Left ventricle myocardium inferior (tissue), 1 donor: ENCODE data around the gene ZNF200. TPM values are rescaled to one million over a fixed set of nuclear protein-coding genes. Genes with fewer than 3 reads are reported as not detected.

Source experiments
- DNase-seq: peaks from one replicate; pipeline ENCODE4 v3.0.0-alpha.2; 2020
- H3K27ac ChIP-seq: fragments of 200-600 bp; replicated peaks from 2 replicates; pipeline ENCODE4 v1.8.0; 2021
- H3K27me3 ChIP-seq: fragments of 200-600 bp; 2 replicates; pipeline ENCODE4 v1.8.0; 2021; ENCODE audit warnings: low read depth
- H3K36me3 ChIP-seq: fragments of 200-600 bp; 2 replicates; pipeline ENCODE4 v1.8.0; 2021
- H3K4me1 ChIP-seq: fragments of 200-600 bp; 2 replicates; pipeline ENCODE4 v1.8.0; 2021
- H3K4me3 ChIP-seq: fragments of 200-600 bp; 2 replicates; pipeline ENCODE4 v1.8.0; 2021; ENCODE audit warnings: mild to moderate bottlenecking, moderate library complexity
- H3K9me3 ChIP-seq: fragments of 200-600 bp; replicated peaks from 2 replicates; pipeline ENCODE4 v1.8.0; 2021
- CTCF ChIP-seq: fragments of 200-600 bp; IDR thresholded peaks from 2 replicates; pipeline ENCODE4 v1.8.0; 2021; ENCODE audit warnings: antibody characterized with exemption, mild to moderate bottlenecking, borderline replicate concordance
- intact Hi-C: fragments of 100-400 bp; cut with micrococcal nuclease; formaldehyde crosslinking; loops from one replicate; pipeline ENCODE4 v1.11.0; 2022
- total RNA-seq: library from RNA; stranded (reverse); fragmentation: NEBNext Ultra II Directional; extraction: Animal tissue kit (Norgen Biotek cat#: 25700); gene quantifications from one replicate; pipeline ENCODE4 v1.2.1, GENCODE V29; 2021
- donor health status: DM: no; HTN: yes; CAD: no; lungs with severe emphysema.

ZNF200 gene
- total RNA-seq, 1 donor from 2014 or later = 5.8 TPM

DNA sequence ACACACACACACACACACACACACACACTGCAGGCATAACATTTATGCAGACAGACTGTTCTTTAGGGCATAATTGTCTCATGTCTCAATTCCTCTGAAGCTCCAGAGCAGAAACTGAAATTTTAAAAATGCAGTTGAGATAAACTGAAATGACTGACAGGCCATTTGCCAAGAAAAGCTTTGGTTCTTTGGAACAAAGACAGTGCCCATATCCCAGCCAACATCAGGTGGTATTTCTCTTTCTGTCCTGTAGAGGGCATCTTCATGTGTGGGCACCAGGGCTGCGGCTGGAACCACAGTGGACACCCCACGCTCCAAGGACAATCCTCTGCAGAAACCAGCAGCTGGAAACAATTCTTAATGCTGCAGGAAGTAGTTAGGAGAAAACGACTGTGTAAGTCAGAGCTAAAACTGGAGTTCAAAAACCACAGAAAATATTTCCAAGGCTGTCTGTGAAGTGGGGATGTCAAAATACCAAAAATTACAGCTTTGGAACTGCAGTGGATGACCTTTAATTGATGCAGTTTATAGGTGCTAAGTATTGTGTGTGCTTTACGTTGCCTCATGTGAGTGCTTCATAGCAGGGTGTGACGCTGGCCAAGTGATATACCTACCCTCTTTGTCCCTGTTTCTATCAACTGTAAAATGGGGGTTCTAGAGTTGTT, 32.0 kb upstream of the ZNF200 start:
- H3K36me3 ChIP-seq = peaks cover 47% of the 10 kb centered on the region
- DNase-seq = no peak
- peak; percentile 61 for TF ChIP-seq CTCF
- H3K4me1 ChIP-seq = peaks cover 35% of the 10 kb centered on the region
- H3K4me3 ChIP-seq = no peak overlapping the region
- no peaks in the 10 kb centered on the region for H3K27me3 ChIP-seq
- H3K27ac ChIP-seq = no peak overlapping the region
- intact Hi-C loops = no loop called here
- peaks cover 68% of the 10 kb centered on the region for H3K9me3 ChIP-seq

- peak; percentile 96 for DNase-seq
Measured at GRCh38 chr16:3264137-3265036, 29.4 kb upstream of the ZNF200 start.

DNA sequence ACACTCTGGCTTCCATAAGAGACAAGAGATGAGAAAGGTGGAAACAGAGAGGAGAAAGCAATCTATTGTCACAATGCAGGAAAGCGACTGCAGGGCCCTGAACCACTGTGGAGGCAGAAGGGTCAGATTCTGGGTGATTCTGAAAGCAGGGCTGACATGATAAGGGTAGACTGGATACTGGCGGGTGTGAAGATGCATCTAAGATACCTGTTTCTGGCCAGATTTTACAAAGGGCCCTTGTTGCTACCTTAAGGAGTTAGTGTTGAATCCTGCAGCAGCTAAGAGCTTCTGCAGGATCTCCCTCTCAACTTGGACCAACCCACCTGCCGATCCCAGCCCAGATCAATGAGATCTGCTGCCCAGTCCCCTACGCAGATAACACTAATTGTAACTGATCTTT, 27.6 kb upstream of the ZNF200 start:
- Histone ChIP-seq H3K4me1 (peaks cover 35% of the 10 kb centered on the region), H3K36me3 (peaks cover 27% of the 10 kb centered on the region), H3K27ac (peak overlapping the region; percentile 99), H3K27me3 (no peaks in the 10 kb centered on the region), H3K9me3 (peaks cover 26% of the 10 kb centered on the region), H3K4me3 (no peak overlapping the region)
- TF ChIP-seq CTCF = no peak
- DNase-seq = no peak
- intact Hi-C loops = no loop called here

More at GRCh38 chr16:3264137-3265036, 29.4 kb upstream of the ZNF200 start:
- peak; percentile 43 for TF ChIP-seq CTCF
- Histone ChIP-seq H3K27ac (peak overlapping the region; percentile 99), H3K36me3 (peaks cover 45% of the 10 kb centered on the region), H3K27me3 (no peaks in the 10 kb centered on the region), H3K9me3 (peaks cover 45% of the 10 kb centered on the region), H3K4me3 (peak overlapping the region; percentile 84), H3K4me1 (peaks cover 35% of the 10 kb centered on the region)
- intact Hi-C loops = no loop called here

GRCh38 chr16:3259836-3260235, 24.9 kb upstream of the ZNF200 start:
- no peaks in the 10 kb centered on the region for H3K36me3 ChIP-seq
- TF ChIP-seq CTCF = no peak
- peaks cover 15% of the 10 kb centered on the region for H3K4me1 ChIP-seq
- DNase-seq = no peak
- peaks cover 20% of the 10 kb centered on the region for H3K27me3 ChIP-seq
- peaks cover under 1% of the 10 kb centered on the region for H3K9me3 ChIP-seq
- intact Hi-C loops = no loop called here
- no peak overlapping the region for H3K27ac ChIP-seq
- H3K4me3 ChIP-seq = no peak overlapping the region

- Histone ChIP-seq H3K27ac (no peak overlapping the region), H3K36me3 (no peaks in the 10 kb centered on the region), H3K9me3 (no peaks in the 10 kb centered on the region), H3K4me3 (no peak overlapping the region), H3K27me3 (peaks cover 40% of the 10 kb centered on the region), H3K4me1 (no peaks in the 10 kb centered on the region)
- no peak for DNase-seq
- TF ChIP-seq CTCF = no peak
- intact Hi-C loops = no loop called here
Measured at GRCh38 chr16:3256866-3257465, 22.0 kb upstream of the ZNF200 start.
